HG03565 (cell line): ENCODE data around the gene CLSTN2.

Experiments used
- ATAC-seq: cut with Tn5 transposase; IDR thresholded peaks from one replicate; pipeline ENCODE4 v1.9.1; 2021; ENCODE audit warnings: mild to moderate bottlenecking, moderate library complexity; ENCODE audit not compliant: unreplicated experiment

CLSTN2 gene

DNA sequence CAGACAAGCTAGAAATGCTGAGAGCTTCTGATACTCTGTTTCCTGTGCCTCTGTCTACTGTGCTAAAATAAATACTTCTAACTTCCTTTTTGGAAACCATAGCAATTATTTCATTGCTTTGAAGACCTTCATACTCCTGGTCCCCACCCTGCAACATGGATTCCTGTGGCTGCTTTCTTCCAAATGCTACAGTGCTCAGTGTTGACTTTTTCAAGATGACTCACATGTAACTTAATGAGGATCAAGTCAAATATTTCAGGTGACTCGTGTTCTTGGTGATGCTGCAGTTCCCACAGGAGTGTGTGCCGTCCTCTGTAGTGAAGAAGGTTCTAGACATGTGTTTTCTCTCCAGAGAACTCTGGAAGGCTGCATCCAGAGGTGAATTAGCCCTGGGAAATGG lies 288.6 kb downstream of the CLSTN2 start:
- ATAC-seq, result no peak

DNA sequence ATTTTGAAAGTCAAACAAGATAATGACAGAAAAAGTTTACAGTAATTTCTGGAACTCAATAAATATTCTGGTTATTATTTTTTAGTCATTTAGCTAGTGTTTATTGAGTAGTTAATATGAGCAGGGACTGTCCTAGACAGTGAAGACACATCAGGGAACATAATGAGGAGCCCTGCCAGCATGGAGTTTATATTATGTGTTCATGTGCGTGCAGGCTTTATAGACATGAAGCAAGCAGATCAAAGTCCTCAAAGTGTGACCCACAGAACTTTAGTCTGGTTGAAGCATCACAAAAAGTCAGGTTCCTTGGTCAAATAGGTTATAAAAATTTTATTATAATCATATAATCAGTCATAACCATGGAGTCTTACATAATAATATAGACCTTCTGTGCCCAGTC lies 289.3 kb downstream of the CLSTN2 start:
- ATAC-seq, result no peak

DNA sequence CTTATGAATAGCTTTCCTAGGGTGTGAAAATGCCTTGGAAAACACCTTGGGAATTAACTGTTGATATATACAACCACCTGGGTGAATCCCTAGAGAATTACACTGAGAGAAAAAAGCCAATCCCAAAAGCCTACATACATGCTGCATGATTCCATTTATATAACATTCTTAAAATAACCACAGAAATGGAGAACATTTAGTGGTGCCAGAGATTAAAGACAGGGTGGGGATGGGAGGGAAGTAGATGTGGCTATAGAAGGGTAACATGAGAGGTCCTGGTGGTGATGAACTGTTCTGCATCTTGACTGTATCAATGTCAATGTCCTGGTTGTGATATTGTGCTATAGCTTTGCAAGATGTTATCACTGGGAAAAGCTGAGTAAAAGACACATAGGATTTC lies 291.0 kb downstream of the CLSTN2 start:
- no peak for ATAC-seq

DNA sequence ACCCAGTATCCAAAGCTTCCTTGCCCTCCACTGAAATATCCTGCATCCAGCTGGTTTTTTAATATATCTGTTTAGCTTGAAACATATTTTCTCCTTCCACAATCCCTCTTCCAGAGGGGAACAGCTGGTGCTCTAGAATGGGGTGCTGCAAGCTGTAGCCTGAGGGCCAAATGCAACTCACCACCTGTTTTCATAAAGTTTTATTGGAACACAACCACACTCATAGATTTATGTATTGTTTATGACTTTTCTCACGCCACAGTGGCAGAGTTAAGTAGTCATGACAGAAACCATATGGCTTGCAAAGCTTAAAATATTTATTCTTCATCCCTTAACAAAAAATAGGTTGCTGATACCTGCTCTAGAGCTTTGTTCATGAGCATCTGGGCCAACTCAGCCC lies 298.7 kb downstream of the CLSTN2 start:
- ATAC-seq, result no peak

DNA sequence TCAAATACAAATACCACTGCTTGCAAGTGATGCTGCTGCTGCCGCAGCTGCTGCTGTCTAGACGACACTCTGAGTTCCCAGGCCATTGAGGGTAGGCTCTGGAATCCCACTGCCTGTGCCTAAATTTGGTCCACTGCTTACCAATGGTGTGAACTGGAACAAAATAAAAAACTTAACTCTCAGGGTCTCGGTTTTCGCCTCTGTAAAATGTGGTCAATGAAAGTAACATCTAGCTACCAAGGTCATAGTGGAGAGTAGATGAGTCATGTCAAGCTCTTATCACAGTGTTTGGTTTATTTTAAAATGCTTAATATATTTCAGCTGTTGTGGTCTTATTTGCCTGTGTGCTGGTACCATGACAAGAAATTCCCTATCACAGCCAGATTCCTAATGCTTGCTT lies 299.3 kb downstream of the CLSTN2 start:
- ATAC-seq, result no peak

DNA sequence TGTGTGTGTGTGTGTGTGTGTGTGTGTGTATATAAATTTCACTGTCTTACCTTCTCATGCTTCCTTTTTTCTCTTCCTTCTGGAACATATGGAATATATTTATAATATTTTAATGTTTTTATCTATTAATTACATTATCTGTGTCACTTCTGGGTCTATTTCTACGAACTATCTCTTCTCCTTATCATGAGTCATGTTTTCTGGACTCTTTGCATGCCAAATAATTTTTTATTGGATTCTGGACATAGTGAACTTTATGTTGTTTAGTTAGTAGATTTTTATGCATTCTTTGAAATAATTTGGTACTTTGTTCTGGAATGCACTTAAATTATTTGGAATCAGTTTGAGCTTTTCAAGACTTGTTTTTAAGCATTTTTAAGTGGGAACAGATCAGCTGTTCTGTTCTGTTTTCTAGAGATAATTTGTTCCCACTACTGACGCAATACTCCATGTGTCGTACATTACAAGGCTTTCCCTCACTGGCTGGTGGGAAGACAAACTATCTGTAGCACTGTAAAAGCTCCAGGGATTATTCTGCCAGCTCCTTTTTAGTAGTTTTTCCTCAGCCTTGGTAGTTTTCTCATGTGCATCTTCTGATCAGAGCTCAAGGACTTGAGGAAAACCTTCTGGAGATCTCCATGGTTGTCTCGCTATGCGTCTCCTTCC lies 302.0 kb downstream of the CLSTN2 start:
- ATAC-seq, result no peak

DNA sequence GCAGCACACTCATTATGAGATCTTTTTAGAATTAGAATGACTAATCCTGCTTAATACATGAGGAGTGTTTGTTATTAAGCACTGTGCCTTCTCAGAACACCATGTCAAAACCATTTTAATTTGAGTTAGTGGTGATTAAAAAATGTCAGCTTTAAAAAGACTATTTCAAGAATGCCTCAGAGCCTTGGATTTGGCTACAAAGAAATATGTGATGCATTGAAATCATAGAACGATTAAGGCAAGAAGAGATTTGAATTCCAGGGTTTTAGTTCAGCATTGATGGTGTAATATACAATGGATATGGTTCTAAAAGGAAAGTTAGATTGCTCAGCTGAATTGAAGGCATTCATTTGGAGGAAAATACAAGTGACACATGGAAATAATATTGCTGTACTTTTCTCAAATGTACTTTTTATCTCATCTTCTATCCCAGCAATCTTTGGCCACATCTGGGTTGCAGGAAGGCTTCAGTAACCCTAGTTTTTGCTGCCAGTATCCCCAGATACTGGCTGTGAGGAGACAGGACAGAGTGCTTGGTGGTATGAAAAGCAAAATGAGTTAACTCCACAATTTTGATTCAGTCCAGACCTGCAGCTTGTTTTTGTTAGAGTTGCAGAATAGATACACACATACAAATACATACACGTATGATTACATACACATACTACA lies 303.8 kb downstream of the CLSTN2 start:
- ATAC-seq, result no peak

DNA sequence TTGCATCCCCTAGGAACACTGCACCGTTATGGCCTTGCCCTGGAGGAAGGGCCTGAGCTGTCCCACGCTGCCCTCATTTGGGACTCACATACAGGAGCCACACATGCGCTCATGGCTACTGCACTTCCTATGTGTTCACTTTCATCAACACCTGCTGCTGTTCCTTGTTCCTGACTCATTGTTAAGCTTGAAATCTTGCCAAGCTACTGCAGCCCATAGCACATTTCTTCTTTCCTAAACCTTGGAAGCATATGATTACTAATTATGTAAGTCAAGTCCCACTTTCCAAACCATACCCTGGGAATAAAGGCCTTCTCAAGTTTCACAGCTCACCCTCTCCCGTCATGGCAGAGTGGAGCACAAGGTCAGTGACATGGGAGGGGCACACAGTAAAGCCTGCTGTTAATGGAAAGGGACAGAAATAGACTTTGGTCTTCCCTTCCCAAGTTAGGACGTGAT lies 307.9 kb downstream of the CLSTN2 start:
- ATAC-seq, result no peak

DNA sequence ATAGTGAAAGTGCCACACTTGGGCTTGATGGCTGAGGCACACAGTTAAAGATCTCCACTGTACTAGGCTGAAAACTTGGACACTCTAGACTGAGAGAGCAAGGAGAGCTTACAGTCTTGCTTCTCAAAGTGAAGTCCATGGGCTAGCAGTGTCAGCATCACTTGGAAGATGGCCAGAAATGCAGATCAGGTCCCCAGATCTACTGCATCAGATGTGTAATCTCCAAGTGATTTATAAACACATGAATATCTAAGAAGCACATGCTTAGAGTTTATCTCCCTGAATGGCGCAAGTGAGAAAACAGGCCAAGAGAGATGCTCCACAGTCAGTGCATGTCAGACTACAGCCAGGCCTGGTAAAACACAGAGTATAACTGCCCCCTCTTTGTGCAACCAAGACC lies 308.6 kb downstream of the CLSTN2 start:
- no peak for ATAC-seq

DNA sequence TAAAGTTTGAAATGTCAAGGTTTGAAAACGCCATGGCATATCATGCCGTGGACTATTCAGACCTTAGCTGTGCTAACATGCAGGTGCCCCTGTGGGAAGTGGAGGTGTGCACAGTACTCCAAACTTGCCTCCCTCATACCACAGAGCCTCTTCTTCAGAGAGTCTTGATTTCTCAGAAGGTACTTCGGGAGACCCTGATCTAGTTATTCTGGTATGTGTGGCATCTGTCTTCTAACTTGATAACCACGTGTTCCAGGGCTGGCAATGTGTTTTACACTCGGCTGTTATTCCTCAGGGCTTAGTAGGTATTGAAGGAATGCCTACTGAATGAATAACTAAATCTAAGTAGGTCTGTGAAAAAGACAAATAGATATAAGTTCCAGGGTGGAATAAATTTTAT lies 309.9 kb downstream of the CLSTN2 start:
- no peak for ATAC-seq

DNA sequence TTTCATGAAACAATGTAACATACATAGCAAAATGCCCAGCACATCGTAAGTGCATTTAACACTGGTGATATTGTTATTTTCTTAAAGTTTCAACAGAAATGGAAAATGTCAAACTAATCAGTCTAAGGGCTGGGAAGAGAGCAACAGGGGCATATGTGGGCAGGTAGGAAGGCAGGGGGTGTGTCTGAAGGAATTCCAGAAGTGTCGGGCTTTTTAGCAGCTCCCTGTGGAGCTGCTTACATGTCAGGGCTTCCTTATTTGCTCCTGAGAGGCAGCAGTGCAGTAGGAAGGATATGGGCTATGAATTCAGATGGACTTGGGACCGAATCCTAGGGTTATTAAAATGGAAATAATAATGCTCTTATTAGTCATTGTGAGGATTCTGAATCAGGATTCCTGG lies 311.6 kb downstream of the CLSTN2 start:
- no peak for ATAC-seq

DNA sequence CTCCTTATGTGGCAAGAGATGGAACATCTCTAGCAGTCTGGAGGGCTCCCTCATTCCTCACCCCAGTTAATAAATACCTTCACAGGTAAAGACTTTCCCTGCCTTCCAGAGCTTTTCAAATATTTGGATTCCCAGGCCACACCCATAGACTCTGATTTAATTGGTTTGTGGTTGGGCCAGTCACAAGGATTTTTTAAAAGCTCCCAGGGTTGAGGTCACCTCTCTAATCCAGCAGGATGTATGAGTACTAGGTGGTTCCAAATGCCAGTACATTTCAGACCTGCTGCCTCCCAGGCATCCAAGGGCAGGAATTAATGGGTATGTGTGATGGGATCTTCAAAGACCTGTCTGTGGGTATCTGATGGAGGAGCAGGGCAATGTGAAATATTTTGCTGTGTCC lies 312.8 kb downstream of the CLSTN2 start:
- no peak for ATAC-seq

DNA sequence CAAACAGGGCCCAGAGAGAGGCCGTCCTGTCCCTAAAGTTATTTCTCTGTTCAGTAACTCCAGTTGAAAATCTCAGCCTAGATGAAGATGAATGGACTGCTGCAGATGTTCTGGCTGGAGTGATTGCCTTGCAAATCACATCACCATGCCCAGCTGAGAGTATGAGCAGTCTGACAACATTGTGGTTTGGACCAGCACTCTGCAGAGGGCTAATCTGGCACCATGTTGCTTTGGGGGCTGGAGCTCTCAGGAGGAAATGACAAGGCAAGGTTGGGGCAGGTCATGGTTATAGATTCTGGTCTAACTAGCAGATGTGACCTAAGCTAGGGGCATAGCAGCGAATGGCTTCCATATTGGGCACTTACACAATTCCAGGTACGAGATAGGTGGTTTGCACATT lies 314.2 kb downstream of the CLSTN2 start:
- no peak for ATAC-seq

DNA sequence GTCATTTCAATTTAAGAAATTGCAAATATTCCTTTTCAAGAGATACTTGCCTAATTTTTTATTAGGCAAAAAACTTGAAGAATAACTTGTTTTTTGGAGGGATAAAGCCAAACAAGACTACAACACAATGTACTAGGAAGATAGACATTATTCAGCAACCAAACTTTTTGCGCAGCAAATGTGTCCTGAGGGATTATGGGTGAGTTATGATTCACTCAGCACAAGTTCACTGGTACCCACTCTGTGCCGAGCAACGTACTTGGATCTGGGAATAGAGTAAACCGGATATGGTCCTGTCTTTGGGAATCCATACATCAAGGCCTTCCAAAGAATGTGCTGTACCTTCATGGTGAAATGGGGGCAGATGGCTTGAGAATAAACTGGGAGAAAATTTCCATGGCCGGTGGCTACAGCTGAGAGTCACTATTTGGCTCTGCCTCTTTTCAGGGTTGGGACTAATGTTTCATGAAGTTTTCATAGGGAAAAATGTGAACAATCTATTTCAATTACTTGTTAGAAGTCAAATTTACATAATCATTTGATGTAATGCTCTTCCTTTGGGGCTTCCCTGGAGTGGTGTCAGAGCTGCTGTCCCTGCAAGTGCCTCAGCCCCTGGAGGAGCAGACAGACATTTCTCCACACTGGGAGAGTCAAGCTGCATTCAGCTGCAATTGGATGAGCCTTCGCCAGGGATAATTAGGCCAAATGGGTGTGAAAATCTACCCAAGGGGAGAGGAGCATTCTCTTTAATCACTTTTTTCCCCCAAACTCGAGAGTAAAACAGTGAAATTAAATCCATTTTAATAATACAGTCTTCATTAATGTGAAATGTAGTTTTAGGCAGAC lies 315.2 kb downstream of the CLSTN2 start:
- no peak for ATAC-seq

DNA sequence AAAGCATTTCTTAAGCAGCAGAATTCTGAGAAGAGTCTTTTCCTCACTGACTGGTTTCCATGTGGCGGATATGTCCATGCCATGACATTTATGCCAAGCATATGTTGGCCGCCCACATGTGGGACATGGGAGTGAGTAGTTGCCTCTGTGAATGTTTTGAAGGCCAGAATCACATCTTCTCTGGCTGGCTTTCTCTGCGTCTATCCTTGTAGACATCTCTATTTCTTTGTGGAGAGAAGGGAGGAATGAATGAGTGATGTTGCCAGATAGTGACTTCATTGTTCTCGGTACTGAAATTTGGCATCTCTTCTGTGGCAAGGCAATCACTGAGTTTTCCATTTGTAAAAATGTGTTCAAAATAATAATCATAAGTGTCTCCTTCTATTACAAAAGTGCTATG lies 316.0 kb downstream of the CLSTN2 start:
- no peak for ATAC-seq

DNA sequence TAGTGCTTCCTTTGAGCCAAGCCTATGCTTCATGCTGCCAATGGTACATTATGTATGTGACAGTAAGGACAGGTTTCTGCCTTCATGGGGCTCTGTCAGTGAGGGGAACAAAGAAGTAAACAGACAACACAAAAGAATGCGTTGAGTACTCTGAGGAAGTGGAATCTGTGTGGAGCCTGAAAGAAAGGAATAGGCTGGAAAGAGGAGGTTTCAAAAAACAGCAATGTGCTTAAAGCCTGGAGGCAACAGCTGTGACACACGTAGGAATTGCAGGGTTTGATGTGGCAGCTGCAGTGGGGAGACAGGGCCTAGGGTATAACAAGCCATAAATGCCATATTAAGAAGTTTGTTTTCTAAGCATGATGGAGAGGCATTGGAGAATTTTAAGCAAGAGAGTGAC lies 316.7 kb downstream of the CLSTN2 start:
- no peak for ATAC-seq

DNA sequence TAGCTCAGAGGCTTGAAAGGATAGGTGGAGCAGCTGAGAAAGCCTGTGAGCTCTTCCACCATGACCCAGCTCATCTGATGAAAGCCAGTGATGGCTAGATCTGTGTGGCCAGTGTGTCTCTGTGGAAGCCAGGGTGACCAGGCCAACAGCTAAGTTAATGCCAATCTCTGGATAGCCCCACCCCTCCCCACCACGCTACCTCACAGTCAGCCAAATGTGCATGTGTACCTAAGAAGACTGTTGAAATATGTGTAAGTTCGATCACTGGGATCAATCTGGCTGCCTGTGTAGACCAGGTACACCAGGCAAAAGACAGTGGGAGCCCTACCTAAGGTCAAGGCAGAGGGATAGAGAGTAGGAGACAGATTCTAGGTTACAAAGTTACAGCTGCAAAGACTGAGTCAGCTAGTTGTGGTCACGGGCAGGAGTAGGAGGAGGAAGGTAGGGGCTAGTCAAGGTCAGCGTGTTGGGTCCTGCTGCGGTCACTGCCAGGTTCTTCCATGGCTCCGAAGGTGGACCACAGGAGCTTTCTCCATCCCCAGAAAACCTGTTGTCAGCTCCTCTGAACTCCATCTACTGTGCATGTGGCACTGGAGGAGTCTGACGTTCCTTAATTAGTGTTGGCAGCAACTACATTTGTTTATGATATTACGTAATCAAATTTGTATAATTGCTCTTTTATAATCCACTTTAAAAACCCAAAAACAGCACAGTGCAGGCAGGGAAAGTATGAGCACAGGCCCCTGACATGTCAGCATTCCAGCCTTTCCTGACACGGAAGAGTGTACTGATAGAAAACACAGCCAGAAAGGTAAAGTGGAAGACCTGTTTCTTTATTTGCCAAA lies 318.0 kb downstream of the CLSTN2 start:
- no peak for ATAC-seq

DNA sequence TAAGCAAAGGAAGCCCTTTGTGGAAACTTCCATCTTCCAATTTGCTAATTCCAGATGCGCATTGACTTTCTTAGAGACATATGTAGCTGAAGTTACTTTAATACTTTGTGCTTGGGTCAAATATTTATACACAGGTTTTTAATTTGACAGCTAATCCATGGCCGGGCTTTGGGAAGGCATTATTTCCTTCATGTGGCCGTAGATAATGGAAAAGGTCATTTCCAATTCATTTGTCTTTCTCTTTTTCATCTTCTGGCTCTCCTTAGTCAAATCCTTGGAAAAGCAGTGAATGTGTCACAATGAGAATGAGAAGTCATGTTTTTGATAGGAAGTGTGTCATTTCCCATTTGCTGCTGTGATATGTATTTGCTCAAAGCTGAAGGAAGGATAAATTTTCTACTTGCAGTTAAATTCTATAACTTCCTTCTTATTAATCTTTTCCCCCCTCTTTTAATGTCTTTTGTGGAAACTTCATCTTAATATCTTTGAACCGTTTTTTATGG lies 323.3 kb downstream of the CLSTN2 start:
- no peak for ATAC-seq

DNA sequence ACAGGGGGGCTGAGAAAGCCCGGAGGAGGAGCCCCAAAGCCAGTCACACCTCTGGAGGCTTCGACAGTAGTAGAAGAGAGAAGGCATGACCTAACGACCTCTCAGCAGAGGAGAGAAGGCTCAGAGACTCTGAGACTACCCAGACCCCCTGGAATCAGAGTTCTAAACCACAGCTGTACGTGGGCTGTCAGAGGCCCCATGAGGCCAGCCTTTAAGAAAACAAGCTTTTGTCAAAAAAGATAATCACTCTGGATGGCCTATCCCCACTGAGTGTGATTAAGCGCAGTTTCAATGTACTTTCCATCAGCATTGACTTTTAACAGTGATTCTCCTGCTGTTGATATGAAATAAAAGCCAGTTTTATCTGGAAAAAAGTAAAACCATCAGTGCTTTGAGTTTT lies 330.3 kb downstream of the CLSTN2 start:
- ATAC-seq, result no peak

DNA sequence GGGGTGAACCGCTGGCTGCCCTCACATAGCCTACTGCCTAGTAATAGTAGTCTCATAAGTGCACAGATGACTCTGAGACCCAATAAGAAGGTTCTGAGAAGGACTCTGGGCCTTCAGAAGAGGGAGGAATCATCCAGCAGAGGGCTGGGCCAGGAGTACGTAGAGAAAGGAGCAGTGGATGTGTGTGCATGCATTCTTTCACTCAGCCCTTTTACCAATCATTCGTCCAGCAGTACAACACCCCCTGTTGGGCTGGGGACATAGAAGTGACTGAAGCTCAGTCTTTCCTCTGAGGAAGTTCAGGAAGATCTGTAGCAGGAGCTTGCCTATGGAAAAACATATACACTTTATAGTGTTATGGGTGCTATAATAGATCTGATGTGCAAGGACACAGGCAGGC lies 333.1 kb downstream of the CLSTN2 start:
- no peak for ATAC-seq

DNA sequence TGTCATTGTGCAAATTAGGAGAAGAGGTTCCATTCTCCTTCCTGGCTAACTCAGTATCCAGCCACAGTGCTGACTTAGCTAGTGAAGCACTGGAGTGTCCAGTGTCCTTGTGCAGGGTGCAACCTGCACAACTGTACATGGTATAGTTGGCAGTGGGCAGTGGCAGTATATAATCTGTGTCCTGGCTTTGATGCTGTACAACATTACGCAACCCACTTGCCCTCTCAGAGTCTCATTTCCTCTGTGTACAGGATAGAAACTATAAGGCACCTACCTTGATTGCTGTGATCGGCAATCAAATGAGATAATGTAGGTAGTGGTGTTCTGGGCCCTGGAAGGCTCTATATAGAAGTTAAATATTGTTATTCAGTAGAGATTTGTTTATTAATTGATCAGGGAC lies 333.6 kb downstream of the CLSTN2 start:
- ATAC-seq, result no peak
